Sciatic nerve (tissue), 2 donors: ENCODE measurements around the gene RABGGTA. TPM values are rescaled to one million over a fixed set of nuclear protein-coding genes. Genes with fewer than 3 reads are reported as not detected.
A peak's percentile ranks its signal among the peaks of the same experiment; 100 is the strongest.
"Not testable (repeated sequence)": the region's sequence is repeated elsewhere in the genome, so short reads cannot be mapped to it uniquely, and the experiment has no call there.

Experiments
- ATAC-seq: fragments of 200-7000 bp; cut with Tn5 transposase; one replicate; pipeline ENCODE4 v1.9.1; 2020; ENCODE audit warnings: mild to moderate bottlenecking, moderate library complexity
- DNase-seq: peaks from one replicate; pipeline ENCODE4 v3.0.0-alpha.2; 2020; ENCODE audit warnings: low spot score
- intact Hi-C: fragments of 100-400 bp; cut with DNase I; formaldehyde crosslinking; loops from one replicate; pipeline ENCODE4 v1.14.2; 2022
- total RNA-seq: library from RNA; stranded (reverse); fragmentation: NEBNext Ultra II Directional; extraction: Animal tissue kit (Norgen Biotek cat#: 25700); gene quantifications from one replicate; pipeline ENCODE4 v1.2.1, GENCODE V29; 2021
- donor health status: DM: no; HTN: no; CAD: no.
- donor health status: DM: no; HTN: no; CAD: no.

Gene RABGGTA
- total RNA-seq, 1 donor from 2014 or later, result 31.9 TPM

- intact Hi-C loops, result no loop called here
- ATAC-seq (no peak), DNase-seq (no peak)
Observed at GRCh38 chr14:24252289-24253124, 18.9 kb downstream of the RABGGTA start.

GRCh38 chr14:24251880-24252288 is 19.5 kb downstream of the RABGGTA start:
- intact Hi-C loops, result no loop called here
- no peak for ATAC-seq
- no peak for DNase-seq

GRCh38 chr14:24250354-24250753 is 21.0 kb downstream of the RABGGTA start:
- no peak for DNase-seq
- intact Hi-C loops, result no loop called here
- ATAC-seq, result no peak

- intact Hi-C loops, result loop anchor here (10.0 kb wide), 1 partner anchor 185 kb away; no protein-coding TSS in a partner anchor
- DNase-seq (no peak), ATAC-seq (no peak)
Observed at GRCh38 chr14:24249230-24250021, 22.0 kb downstream of the RABGGTA start.

GRCh38 chr14:24247422-24247821 is 24.0 kb downstream of the RABGGTA start:
- ATAC-seq (no peak), DNase-seq (no peak)
- intact Hi-C loops, result loop anchor here (10.0 kb wide), 1 partner anchor 187 kb away; no protein-coding TSS in a partner anchor

- intact Hi-C loops, result loop anchor here (10.0 kb wide), 1 partner anchor 188 kb away; no protein-coding TSS in a partner anchor
- ATAC-seq (no peak), DNase-seq (no peak)
Observed at GRCh38 chr14:24246765-24247212, 24.6 kb downstream of the RABGGTA start.

GRCh38 chr14:24245350-24245749 is 26.0 kb downstream of the RABGGTA start:
- intact Hi-C loops, result loop anchor here (10.0 kb wide), 1 partner anchor 189 kb away; no protein-coding TSS in a partner anchor
- not testable (repeated sequence) for ATAC-seq, DNase-seq

GRCh38 chr14:24243336-24243836 is 28.0 kb downstream of the RABGGTA start:
- peak; percentile 0 for ATAC-seq
- intact Hi-C loops, result loop anchor here (5.0 to 10.0 kb wide), 2 partner anchors 54 to 191 kb away; partner anchors contain the start of genes DHRS1 and NOP9
- DNase-seq, result no peak

GRCh38 chr14:24241829-24242443 is 29.5 kb downstream of the RABGGTA start:
- peak; percentile 96 for DNase-seq
- intact Hi-C loops, result loop anchor here (5.0 to 10.0 kb wide), 2 partner anchors 55 to 193 kb away; partner anchors contain the start of genes DHRS1 and NOP9

GRCh38 chr14:24240110-24240918 is 31.1 kb downstream of the RABGGTA start:
- intact Hi-C loops, result loop anchor here (5.0 to 10.0 kb wide), 2 partner anchors 57 to 194 kb away; partner anchors contain the start of genes DHRS1 and NOP9
- ATAC-seq, result no peak
- no peak for DNase-seq

More at GRCh38 chr14:24241829-24242443, 29.5 kb downstream of the RABGGTA start:
- peak; percentile 96 for ATAC-seq

- ATAC-seq (no peak), DNase-seq (no peak)
- intact Hi-C loops, result no loop called here
Observed at GRCh38 chr14:24238527-24239037, 32.8 kb downstream of the RABGGTA start.

GRCh38 chr14:24238123-24238522 is 33.3 kb downstream of the RABGGTA start:
- no peak for ATAC-seq
- no peak for DNase-seq
- intact Hi-C loops, result no loop called here

GRCh38 chr14:24237463-24237955 is 33.9 kb downstream of the RABGGTA start:
- ATAC-seq (no peak), DNase-seq (no peak)
- intact Hi-C loops, result no loop called here

- intact Hi-C loops, result no loop called here
- ATAC-seq (no peak), DNase-seq (no peak)
Observed at GRCh38 chr14:24236689-24237462, 34.5 kb downstream of the RABGGTA start.

- no peak for ATAC-seq
- intact Hi-C loops, result no loop called here
- DNase-seq, result no peak
Observed at GRCh38 chr14:24235804-24236688, 35.4 kb downstream of the RABGGTA start.
